Trophoblast cell (in vitro differentiated cells and primary cell): ENCODE data around the gene APOL5.
"Not testable (repeated sequence)": the region's sequence is repeated elsewhere in the genome, so short reads cannot be mapped to it uniquely, and the experiment has no call there.

Experiments used
- DNase-seq, 2 donors: peaks; one replicate each; pipeline ENCODE4 v3.0.0-alpha.2; 2016
- H2AFZ ChIP-seq: 2 replicates; pipeline ENCODE4 v1.6.1; 2013; ENCODE audit warnings: low read length, moderate library complexity, mild to moderate bottlenecking; ENCODE audit not compliant: insufficient read depth, poor library complexity
- H2AK5ac ChIP-seq: 2 replicates; pipeline ENCODE4 v1.6.1; 2013; ENCODE audit warnings: mild to moderate bottlenecking, low read length
- H2BK120ac ChIP-seq: 2 replicates; pipeline ENCODE4 v1.6.1; 2013; ENCODE audit warnings: low read length, mild to moderate bottlenecking, moderate library complexity; ENCODE audit not compliant: insufficient read depth, poor library complexity
- H2BK12ac ChIP-seq: 2 replicates; pipeline ENCODE4 v1.6.1; 2013; ENCODE audit warnings: mild to moderate bottlenecking, low read length, moderate library complexity
- H2BK5ac ChIP-seq: 2 replicates; pipeline ENCODE4 v1.6.1; 2013; ENCODE audit warnings: low read length, low read depth, moderate library complexity, mild to moderate bottlenecking; ENCODE audit not compliant: poor library complexity
- H3K14ac ChIP-seq: 2 replicates; pipeline ENCODE4 v1.6.1; 2013; ENCODE audit warnings: mild to moderate bottlenecking, low read length
- H3K18ac ChIP-seq: 2 replicates; pipeline ENCODE4 v1.6.1; 2013; ENCODE audit warnings: mild to moderate bottlenecking, low read length
- H3K23ac ChIP-seq: 2 replicates; pipeline ENCODE4 v1.6.1; 2013; ENCODE audit warnings: low read length
- H3K27ac ChIP-seq: 2 replicates; pipeline ENCODE4 v1.5.1; 2013; ENCODE audit warnings: low read depth, mild to moderate bottlenecking, inconsistent platforms, low read length, moderate library complexity
- H3K27me3 ChIP-seq: 2 replicates; pipeline ENCODE4 v1.6.1; 2013; ENCODE audit warnings: inconsistent platforms, mild to moderate bottlenecking, low read length, moderate library complexity; ENCODE audit not compliant: insufficient read depth
- H3K36me3 ChIP-seq, 2 experiments: 1 replicate in 1 of 2; 2 replicates in 1 of 2; pipeline ENCODE4 v1.6.1; 2013; ENCODE audit warnings: low read length in 2 of 2, mild to moderate bottlenecking in 2 of 2, moderate library complexity in 1 of 2; ENCODE audit not compliant: insufficient read depth in 2 of 2, control insufficient read depth in 1 of 2
- H3K4ac ChIP-seq: 2 replicates; pipeline ENCODE4 v1.6.1; 2013; ENCODE audit warnings: low read depth, mild to moderate bottlenecking, low read length, moderate library complexity
- H3K4me1 ChIP-seq, 2 experiments: 1 replicate in 1 of 2; 2 replicates in 1 of 2; pipeline ENCODE4 v1.6.1; 2013; ENCODE audit warnings: low read length in 2 of 2, mild to moderate bottlenecking in 2 of 2, moderate library complexity in 1 of 2; ENCODE audit not compliant: insufficient read depth in 2 of 2, control insufficient read depth in 1 of 2
- H3K4me2 ChIP-seq: 2 replicates; pipeline ENCODE4 v1.6.1; 2013; ENCODE audit warnings: inconsistent platforms, mild to moderate bottlenecking, low read length, moderate library complexity
- H3K4me3 ChIP-seq: 2 replicates; pipeline ENCODE4 v1.5.1; 2013; ENCODE audit warnings: mild to moderate bottlenecking, low read depth, low read length, inconsistent platforms
- H3K79me1 ChIP-seq: one replicate; pipeline ENCODE4 v1.6.1; 2013; ENCODE audit warnings: low read length
- H3K79me2 ChIP-seq: 2 replicates; pipeline ENCODE4 v1.6.1; 2013; ENCODE audit warnings: low read length, mild to moderate bottlenecking; ENCODE audit not compliant: control insufficient read depth, insufficient read depth, poor library complexity
- H3K9ac ChIP-seq: 2 replicates; pipeline ENCODE4 v1.6.1; 2013; ENCODE audit warnings: mild to moderate bottlenecking, low read length
- H3K9me3 ChIP-seq: 2 replicates; pipeline ENCODE4 v1.6.1; 2013; ENCODE audit warnings: low read depth, mild to moderate bottlenecking, control low read depth, inconsistent platforms, low read length; ENCODE audit not compliant: insufficient read depth
- H4K12ac ChIP-seq: 2 replicates; pipeline ENCODE4 v1.6.1; 2013; ENCODE audit warnings: low read depth, mild to moderate bottlenecking, low read length, moderate library complexity
- H4K8ac ChIP-seq: 2 replicates; pipeline ENCODE4 v1.6.1; 2013; ENCODE audit warnings: low read depth, mild to moderate bottlenecking, low read length, moderate library complexity
- H4K91ac ChIP-seq: one replicate; pipeline ENCODE4 v1.6.1; 2013; ENCODE audit warnings: low read depth, mild to moderate bottlenecking, low read length, moderate library complexity
- WGBS: extraction: QIAGEN DNeasy Blood & Tissue Kit; methylation state at CpG from one replicate; pipeline ENCODE4 v1.1.7; 2013; ENCODE audit warnings: missing lambda C conversion rate; ENCODE audit not compliant: insufficient read length, insufficient coverage; ENCODE audit errors: extremely low coverage; 5-methylcytosine and 5-hydroxymethylcytosine counted together

The APOL5 gene

GRCh38 chr22:35737886-35738285 is 20.2 kb downstream of the APOL5 start:
- H3K23ac ChIP-seq, H3K27ac ChIP-seq, H3K18ac ChIP-seq, H4K12ac ChIP-seq, H4K8ac ChIP-seq, H2BK12ac ChIP-seq, H3K4me3 ChIP-seq, H3K9me3 ChIP-seq, H2AFZ ChIP-seq, DNase-seq, H2BK120ac ChIP-seq, H2BK5ac ChIP-seq, H3K14ac ChIP-seq, H3K27me3 ChIP-seq, H2AK5ac ChIP-seq, H3K79me1 ChIP-seq, H4K91ac ChIP-seq, H3K79me2 ChIP-seq, H3K9ac ChIP-seq, H3K4me1 ChIP-seq, H3K4me2 ChIP-seq, H3K4ac ChIP-seq: not testable (repeated sequence)
- H3K36me3 ChIP-seq = peaks cover 19 to 31% of the 10 kb centered on the region in 2 experiments
- 100% methylated on average over 1 of the region's 6 CpGs for WGBS

DNA sequence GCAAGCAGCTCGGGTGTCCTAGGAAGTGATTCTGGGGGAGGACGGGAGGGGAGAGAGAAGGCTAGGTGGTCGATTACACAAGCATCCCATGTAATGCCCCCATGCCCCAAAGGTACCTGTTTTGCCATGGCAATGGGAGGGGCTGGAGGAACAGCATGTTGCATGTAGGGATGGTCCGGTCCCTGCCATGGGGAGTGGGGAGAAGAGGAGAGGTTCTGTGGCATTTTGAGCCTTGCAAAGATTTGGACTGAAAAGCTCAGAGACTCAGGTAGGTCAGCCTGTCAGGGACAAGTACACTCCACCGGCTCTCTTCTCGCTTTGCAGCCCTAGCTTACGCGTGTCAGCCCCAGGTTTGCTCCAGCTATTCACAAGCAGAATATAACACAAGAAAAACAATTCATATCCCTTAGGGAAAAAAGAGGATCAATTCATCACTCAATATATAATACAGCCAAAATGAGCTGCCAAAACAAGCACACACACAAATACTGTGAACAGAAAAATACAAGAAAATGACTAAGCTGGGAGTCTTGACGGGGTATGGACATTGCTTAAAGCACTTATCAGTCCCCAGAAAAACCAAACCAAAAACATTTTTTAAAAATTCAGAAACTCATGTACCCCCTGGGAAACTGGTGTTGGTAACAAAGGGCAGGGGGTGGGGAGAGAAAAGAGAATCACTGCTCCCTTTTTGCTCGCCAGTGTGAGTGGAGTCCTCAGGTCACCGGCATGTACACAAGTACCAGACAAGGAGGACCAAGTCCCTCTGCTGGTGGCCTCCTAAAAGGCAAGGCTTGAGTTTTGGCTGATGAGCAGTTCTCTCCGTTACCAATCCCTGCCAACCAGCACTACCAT is 21.6 kb downstream of the APOL5 start:
- Histone ChIP-seq H3K4me1 (no peaks in the 10 kb centered on the region), H2AK5ac (no peak overlapping the region), H3K4me3 (no peak overlapping the region), H2BK5ac (no peak overlapping the region), H3K27me3 (no peaks in the 10 kb centered on the region), H4K8ac (no peak overlapping the region), H3K27ac (no peak overlapping the region), H3K23ac (no peak overlapping the region), H3K4me2 (no peak overlapping the region), H3K4ac (no peak overlapping the region), H3K14ac (no peak overlapping the region), H3K79me2 (no peaks in the 10 kb centered on the region), H3K18ac (no peak overlapping the region), H2BK120ac (no peak overlapping the region), H4K91ac (no peak overlapping the region), H2AFZ (no peak overlapping the region), H3K9ac (no peak overlapping the region), H2BK12ac (no peak overlapping the region), H3K79me1 (no peaks in the 10 kb centered on the region), H3K36me3 (peaks cover 19 to 31% of the 10 kb centered on the region in 2 experiments), H4K12ac (no peak overlapping the region), H3K9me3 (peaks cover 5% of the 10 kb centered on the region)
- DNase-seq = peak; percentile 13 to 38
- no CpG with 5 or more reads among the region's 12 CpGs for WGBS

DNA sequence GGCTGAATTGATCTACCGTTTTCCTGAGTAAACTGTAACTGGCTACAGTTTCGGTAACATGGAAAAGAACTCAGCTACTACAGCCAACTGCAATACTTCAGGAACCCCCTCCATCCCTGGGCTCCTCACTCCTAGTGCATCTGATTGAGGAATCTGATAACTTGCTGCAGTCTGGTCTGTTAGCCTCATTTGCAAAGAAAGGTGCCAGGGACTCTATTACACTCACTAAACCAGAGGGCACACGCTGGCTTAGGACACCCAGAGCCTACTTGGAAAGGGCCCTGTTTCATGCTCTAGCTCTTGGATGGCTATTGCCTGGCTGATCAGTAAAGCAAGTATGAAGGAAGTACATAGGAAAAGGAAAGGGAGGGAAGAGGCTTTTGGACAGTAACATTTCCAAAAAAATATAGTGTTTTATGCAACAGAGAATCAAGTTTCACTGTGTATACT is 22.3 kb downstream of the APOL5 start:
- no peak overlapping the region for H3K14ac ChIP-seq
- H3K79me2 ChIP-seq = no peaks in the 10 kb centered on the region
- no peaks in the 10 kb centered on the region for H3K4me1 ChIP-seq
- H3K4me3 ChIP-seq = no peak overlapping the region
- no peak overlapping the region for H4K12ac ChIP-seq
- no peak overlapping the region for H3K27ac ChIP-seq
- no peak overlapping the region for H3K4ac ChIP-seq
- no peak overlapping the region for H3K18ac ChIP-seq
- H3K27me3 ChIP-seq = no peaks in the 10 kb centered on the region
- no peak overlapping the region for H2AFZ ChIP-seq
- no peak overlapping the region for H2BK5ac ChIP-seq
- peaks cover 5% of the 10 kb centered on the region for H3K9me3 ChIP-seq
- H4K8ac ChIP-seq = no peak overlapping the region
- peaks cover 19 to 33% of the 10 kb centered on the region in 2 experiments for H3K36me3 ChIP-seq
- WGBS = no CpG with 5 or more reads among the region's 3 CpGs
- H2AK5ac ChIP-seq = no peak overlapping the region
- no peak overlapping the region for H2BK12ac ChIP-seq
- H3K4me2 ChIP-seq = no peak overlapping the region
- no peak overlapping the region for H3K9ac ChIP-seq
- no peaks in the 10 kb centered on the region for H3K79me1 ChIP-seq
- H3K23ac ChIP-seq = no peak overlapping the region
- H4K91ac ChIP-seq = no peak overlapping the region
- H2BK120ac ChIP-seq = no peak overlapping the region
- DNase-seq = no peak

GRCh38 chr22:35740616-35741015 is 22.9 kb downstream of the APOL5 start:
- Histone ChIP-seq H3K23ac (no peak overlapping the region), H3K4me3 (no peak overlapping the region), H3K79me2 (no peaks in the 10 kb centered on the region), H2AFZ (no peak overlapping the region), H3K79me1 (no peaks in the 10 kb centered on the region), H2AK5ac (no peak overlapping the region), H3K36me3 (peaks cover 19 to 35% of the 10 kb centered on the region in 2 experiments), H3K14ac (no peak overlapping the region), H3K9me3 (peaks cover 5% of the 10 kb centered on the region), H3K4ac (no peak overlapping the region), H2BK5ac (no peak overlapping the region), H3K18ac (no peak overlapping the region), H4K8ac (no peak overlapping the region), H2BK120ac (no peak overlapping the region), H3K27ac (no peak overlapping the region), H4K12ac (no peak overlapping the region), H3K4me2 (no peak overlapping the region), H3K4me1 (no peaks in the 10 kb centered on the region), H3K27me3 (no peaks in the 10 kb centered on the region), H4K91ac (no peak overlapping the region), H2BK12ac (no peak overlapping the region), H3K9ac (no peak overlapping the region)
- DNase-seq = no peak
- no CpG with 5 or more reads among the region's 1 CpG for WGBS
